Renal pelvis (tissue), 4 donors: ENCODE results near the gene KRT17. TPM values are rescaled to one million over a fixed set of nuclear protein-coding genes. Genes with fewer than 3 reads are reported as not detected.
"Not testable (repeated sequence)": the region's sequence is repeated elsewhere in the genome, so short reads cannot be mapped to it uniquely, and the experiment has no call there.

Source experiments
- DNase-seq: peaks from one replicate; pipeline ENCODE4 v3.0.0-alpha.2; 2013
- polyA plus RNA-seq, 3 donors: library from polyadenylated mRNA; unstranded; fragments of 120-200 nt; gene quantifications; one replicate each; pipeline ENCODE4 v1.2.1, GENCODE V29; 2013; ENCODE audit not compliant: insufficient read length in 3 of 3

Gene KRT17
- polyA plus RNA-seq, 3 donors: 1.6 to 4.8 (median 2.0) TPM

- DNase-seq: not testable (repeated sequence)
Measured at GRCh38 chr17:41621435-41621817, 2.9 kb downstream of the KRT17 start.

GRCh38 chr17:41620583-41621434, 3.6 kb downstream of the KRT17 start:
- no peak for DNase-seq

GRCh38 chr17:41619927-41620582, 4.3 kb downstream of the KRT17 start:
- not testable (repeated sequence) for DNase-seq

GRCh38 chr17:41619036-41619926, 5.1 kb downstream of the KRT17 start:
- DNase-seq: no peak

- DNase-seq: no peak
Measured at GRCh38 chr17:41618341-41619035, 5.9 kb downstream of the KRT17 start.

GRCh38 chr17:41617698-41618097, 6.7 kb downstream of the KRT17 start:
- no peak for DNase-seq

GRCh38 chr17:41617136-41617535, 7.2 kb downstream of the KRT17 start:
- DNase-seq: no peak

GRCh38 chr17:41616486-41616885, 7.9 kb downstream of the KRT17 start:
- DNase-seq: not testable (repeated sequence)

- DNase-seq: no peak
Measured at GRCh38 chr17:41615454-41615853, 8.9 kb downstream of the KRT17 start.

GRCh38 chr17:41614767-41615166, 9.6 kb downstream of the KRT17 start:
- DNase-seq: not testable (repeated sequence)

GRCh38 chr17:41614098-41614497, 10.3 kb downstream of the KRT17 start:
- no peak for DNase-seq

GRCh38 chr17:41613277-41614082, 10.9 kb downstream of the KRT17 start:
- no peak for DNase-seq

GRCh38 chr17:41612376-41613160, 11.8 kb downstream of the KRT17 start, which contains the start of gene KRT16:
Gene KRT16 (minus strand): TSS chr17:41612767. CDS start chr17:41612688, 79 bp downstream.
- not testable (repeated sequence) for DNase-seq

GRCh38 chr17:41610965-41611640, 13.3 kb downstream of the KRT17 start:
- no peak for DNase-seq

- DNase-seq: not testable (repeated sequence)
Measured at GRCh38 chr17:41610061-41610517, 14.3 kb downstream of the KRT17 start.

- DNase-seq: not testable (repeated sequence)
Measured at GRCh38 chr17:41606930-41607329, 17.4 kb downstream of the KRT17 start.

- no peak for DNase-seq
Measured at GRCh38 chr17:41602524-41602923, 21.9 kb downstream of the KRT17 start.

GRCh38 chr17:41600318-41600717, 24.1 kb downstream of the KRT17 start:
- no peak for DNase-seq

- no peak for DNase-seq
Measured at GRCh38 chr17:41599680-41600079, 24.7 kb downstream of the KRT17 start.
